ENCODE data around the gene DYRK1A. TPM values are rescaled to one million over a fixed set of nuclear protein-coding genes. Genes with fewer than 3 reads are reported as not detected.

The DYRK1A gene
- total and polyA plus RNA-seq, 10 of the 15 experiments (the other 5 are each of a cell fraction or from before 2014, with no cell fraction given), result 2.4 to 68.6 (median 30.7) TPM

DNA sequence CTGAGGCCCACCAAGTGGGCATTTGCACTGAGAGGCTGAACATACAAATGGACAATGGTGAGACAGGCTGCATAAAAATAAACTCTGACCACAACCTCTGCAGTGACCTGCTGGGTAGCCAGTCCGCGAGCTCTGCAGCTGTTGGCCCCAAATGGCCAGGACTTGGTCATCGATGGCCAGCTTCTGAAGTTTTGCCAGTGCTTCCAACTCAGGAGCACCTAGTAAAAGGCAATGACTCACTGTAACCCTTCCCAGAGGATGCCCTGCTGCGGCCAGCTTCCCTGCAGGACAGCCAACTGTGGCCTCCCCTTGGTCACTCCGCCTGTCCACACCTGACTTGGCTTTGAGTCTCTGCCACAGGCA is 185.4 kb downstream of the DYRK1A start (continued):
- TF ChIP-seq, protein P1, sequence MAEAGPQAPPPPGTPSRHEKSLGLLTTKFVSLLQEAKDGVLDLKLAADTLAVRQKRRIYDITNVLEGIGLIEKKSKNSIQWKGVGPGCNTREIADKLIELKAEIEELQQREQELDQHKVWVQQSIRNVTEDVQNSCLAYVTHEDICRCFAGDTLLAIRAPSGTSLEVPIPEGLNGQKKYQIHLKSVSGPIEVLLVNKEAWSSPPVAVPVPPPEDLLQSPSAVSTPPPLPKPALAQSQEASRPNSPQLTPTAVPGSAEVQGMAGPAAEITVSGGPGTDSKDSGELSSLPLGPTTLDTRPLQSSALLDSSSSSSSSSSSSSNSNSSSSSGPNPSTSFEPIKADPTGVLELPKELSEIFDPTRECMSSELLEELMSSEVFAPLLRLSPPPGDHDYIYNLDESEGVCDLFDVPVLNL (IDR thresholded peaks at IDR 0.05; ENCODE audit: low read depth, low read length), result no peak
- TF ChIP-seq RELA (IDR thresholded peaks at IDR 0.05; ENCODE audit: borderline replicate concordance, partially characterized antibody), result no peak

DNA sequence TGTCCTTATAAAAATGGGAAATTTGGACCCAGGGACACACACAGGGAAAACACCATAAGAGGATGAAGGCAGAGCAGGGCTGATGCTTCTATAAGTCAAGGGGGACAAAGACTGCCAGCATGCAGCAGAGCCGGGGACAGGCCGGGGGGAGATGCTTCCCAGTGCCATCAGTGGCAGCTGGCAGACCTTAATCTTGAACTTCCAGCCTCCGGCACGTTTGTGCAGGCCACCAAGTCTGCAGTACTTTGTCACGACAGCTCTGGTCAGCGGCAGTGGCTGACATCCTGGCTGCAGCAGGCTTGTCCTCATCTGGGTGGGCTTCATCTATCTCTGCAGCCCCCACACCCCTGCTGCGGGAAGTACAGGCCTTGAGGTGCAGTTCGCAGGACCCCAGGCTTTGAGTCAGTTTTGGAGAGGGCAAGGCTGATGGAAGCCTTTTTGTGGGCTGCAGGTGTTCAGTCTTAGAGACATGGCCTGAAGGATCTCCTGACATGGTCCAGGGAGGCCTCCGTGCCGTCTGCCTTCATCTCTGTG is 186.0 kb downstream of the DYRK1A start:
- in situ Hi-C loops (cut with MboI), result no loop called here
- Histone ChIP-seq H3K27ac (ENCODE audit: control insufficient read depth, insufficient read depth) (no peak overlapping the region), H2AFZ (ENCODE audit: control insufficient read depth, low read depth, low read length) (no peak overlapping the region), H3K9ac (ENCODE audit: control insufficient read depth, insufficient read depth, low read length) (no peak overlapping the region), H3K4me3 (no peak overlapping the region), H3K36me3 (ENCODE audit: control insufficient read depth in 2 of 2, insufficient read depth in 2 of 2, low read length in 1 of 2) (no peaks in the 10 kb centered on the region), H3K79me2 (ENCODE audit: control insufficient read depth, insufficient read depth, low read length) (no peaks in the 10 kb centered on the region), H3K4me2 (ENCODE audit: control insufficient read depth, insufficient read depth) (no peak overlapping the region), H3K4me1 (ENCODE audit: control insufficient read depth, insufficient read depth, low read length) (peaks cover 8% of the 10 kb centered on the region), H3K27me3 (replicated peaks in 1 of 2; ENCODE audit: control insufficient read depth in 2 of 2, insufficient read depth in 2 of 2, low read length in 1 of 2) (no peaks in the 10 kb centered on the region), H4K20me1 (ENCODE audit: control insufficient read depth, insufficient read depth) (no peaks in the 10 kb centered on the region), H3K9me3 (replicated peaks; ENCODE audit: control insufficient read depth, insufficient read depth, low read length) (no peaks in the 10 kb centered on the region; the same call in 2 of the 3 replicates)
- DNase-seq (ENCODE audit: low read depth, low spot score) (no peak), FAIRE-seq (no peak), ATAC-seq (no peak)
- RAD21 ChIA-PET (ENCODE audit: unreplicated experiment), result no interaction called here
- POLR2A ChIA-PET, result interaction anchor here (0.6 kb wide), 1 partner anchor 11 kb away, joined by 3 read pairs; no protein-coding TSS in a partner anchor
- TF ChIP-seq BHLHE40 (IDR thresholded peaks at IDR 0.05; ENCODE audit: borderline replicate concordance in 1 of 2, low read depth in 2 of 2, low read length in 1 of 2) (no peak), SREBF2 (IDR thresholded peaks at IDR 0.05; ENCODE audit: low read length) (no peak), ZBED1 (IDR thresholded peaks at IDR 0.05; ENCODE audit: borderline replicate concordance) (no peak), RFX5 (IDR thresholded peaks at IDR 0.05; ENCODE audit: low read depth, low read length) (no peak), TCF3 (IDR thresholded peaks at IDR 0.05; ENCODE audit: borderline replicate concordance, insufficient read depth, low read depth, low read length) (no peak), PAX5 (IDR thresholded peaks at IDR 0.05; ENCODE audit: borderline replicate concordance, low read depth, low read length) (no peak), CHD1 (IDR thresholded peaks at IDR 0.05; ENCODE audit: low read depth, low read length) (no peak), POLR2AphosphoS2 (IDR thresholded peaks at IDR 0.05; ENCODE audit: low read depth, low read length) (no peak), EZH2 (IDR thresholded peaks at IDR 0.05; ENCODE audit: borderline replicate concordance, control insufficient read depth, low read depth, low read length) (no peak), NR2C2 (IDR thresholded peaks at IDR 0.05; ENCODE audit: borderline replicate concordance, control insufficient read depth, insufficient read length, low read depth) (no peak)
- TF ChIP-seq, protein P2, sequence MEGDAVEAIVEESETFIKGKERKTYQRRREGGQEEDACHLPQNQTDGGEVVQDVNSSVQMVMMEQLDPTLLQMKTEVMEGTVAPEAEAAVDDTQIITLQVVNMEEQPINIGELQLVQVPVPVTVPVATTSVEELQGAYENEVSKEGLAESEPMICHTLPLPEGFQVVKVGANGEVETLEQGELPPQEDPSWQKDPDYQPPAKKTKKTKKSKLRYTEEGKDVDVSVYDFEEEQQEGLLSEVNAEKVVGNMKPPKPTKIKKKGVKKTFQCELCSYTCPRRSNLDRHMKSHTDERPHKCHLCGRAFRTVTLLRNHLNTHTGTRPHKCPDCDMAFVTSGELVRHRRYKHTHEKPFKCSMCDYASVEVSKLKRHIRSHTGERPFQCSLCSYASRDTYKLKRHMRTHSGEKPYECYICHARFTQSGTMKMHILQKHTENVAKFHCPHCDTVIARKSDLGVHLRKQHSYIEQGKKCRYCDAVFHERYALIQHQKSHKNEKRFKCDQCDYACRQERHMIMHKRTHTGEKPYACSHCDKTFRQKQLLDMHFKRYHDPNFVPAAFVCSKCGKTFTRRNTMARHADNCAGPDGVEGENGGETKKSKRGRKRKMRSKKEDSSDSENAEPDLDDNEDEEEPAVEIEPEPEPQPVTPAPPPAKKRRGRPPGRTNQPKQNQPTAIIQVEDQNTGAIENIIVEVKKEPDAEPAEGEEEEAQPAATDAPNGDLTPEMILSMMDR (IDR thresholded peaks at IDR 0.05 in 2 of 3, conservative IDR thresholded peaks at IDR 0.05 in 1 of 3; ENCODE audit: control insufficient read depth in 2 of 3, extremely low read depth in 1 of 3, insufficient read depth in 1 of 3, low read depth in 3 of 3, low read length in 3 of 3), result no peak
- TF ChIP-seq, protein P3, sequence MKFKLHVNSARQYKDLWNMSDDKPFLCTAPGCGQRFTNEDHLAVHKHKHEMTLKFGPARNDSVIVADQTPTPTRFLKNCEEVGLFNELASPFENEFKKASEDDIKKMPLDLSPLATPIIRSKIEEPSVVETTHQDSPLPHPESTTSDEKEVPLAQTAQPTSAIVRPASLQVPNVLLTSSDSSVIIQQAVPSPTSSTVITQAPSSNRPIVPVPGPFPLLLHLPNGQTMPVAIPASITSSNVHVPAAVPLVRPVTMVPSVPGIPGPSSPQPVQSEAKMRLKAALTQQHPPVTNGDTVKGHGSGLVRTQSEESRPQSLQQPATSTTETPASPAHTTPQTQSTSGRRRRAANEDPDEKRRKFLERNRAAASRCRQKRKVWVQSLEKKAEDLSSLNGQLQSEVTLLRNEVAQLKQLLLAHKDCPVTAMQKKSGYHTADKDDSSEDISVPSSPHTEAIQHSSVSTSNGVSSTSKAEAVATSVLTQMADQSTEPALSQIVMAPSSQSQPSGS (IDR thresholded peaks at IDR 0.05; ENCODE audit: low read length), result no peak
- CTCF ChIA-PET, result no interaction called here
- WGBS (ENCODE audit: insufficient coverage, insufficient replicate concordance, low lambda C conversion rate, missing lambda C conversion rate), result 57% methylated on average over 10 of the region's 10 CpGs
- BruUV-seq (replicated peaks), result no TSS peak
- intact Hi-C loops (cut with micrococcal nuclease; ENCODE audit: unreplicated experiment), result no loop called here
- SMC1A ChIA-PET (ENCODE audit: uncharacterized antibody, unreplicated experiment), result no interaction called here

Data from GM12878 (cell line).